Astrocyte (in vitro differentiated cells and primary cell): ENCODE results near the gene CCDC175.

Source experiments
- EZH2 ChIP-seq: IDR thresholded peaks from 2 replicates; pipeline ENCODE4 v1.6.1; 2012; ENCODE audit warnings: mild to moderate bottlenecking, low read length, inconsistent platforms; ENCODE audit not compliant: insufficient read depth
- TF ChIP-seq, protein P1 (sequence below): IDR thresholded peaks from 2 replicates; pipeline ENCODE4 v1.5.1; 2011; ENCODE audit warnings: low read depth, mild to moderate bottlenecking, inconsistent platforms, low read length, moderate library complexity; ENCODE audit not compliant: insufficient read depth

DNA sequence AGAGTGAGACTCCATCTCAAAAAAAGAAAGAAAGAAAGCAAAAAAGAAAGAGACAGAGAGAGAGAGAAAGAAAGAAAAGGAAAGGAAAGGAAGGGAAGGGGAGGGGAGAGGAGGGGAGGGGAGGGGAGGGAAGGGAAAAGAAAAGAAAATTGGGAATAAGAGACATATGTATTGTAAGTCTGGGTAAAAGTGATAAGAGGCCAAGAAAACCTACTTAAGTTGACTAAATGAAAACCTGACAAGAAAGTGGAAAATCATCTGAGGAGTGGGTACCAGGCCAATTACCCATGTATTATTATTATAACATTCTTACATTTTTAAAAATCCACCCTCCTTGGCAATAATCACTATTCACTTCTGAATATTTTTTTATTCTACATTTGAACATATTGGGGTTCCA lies 46.3 kb downstream of the CCDC175 start:
- TF ChIP-seq, protein P1, sequence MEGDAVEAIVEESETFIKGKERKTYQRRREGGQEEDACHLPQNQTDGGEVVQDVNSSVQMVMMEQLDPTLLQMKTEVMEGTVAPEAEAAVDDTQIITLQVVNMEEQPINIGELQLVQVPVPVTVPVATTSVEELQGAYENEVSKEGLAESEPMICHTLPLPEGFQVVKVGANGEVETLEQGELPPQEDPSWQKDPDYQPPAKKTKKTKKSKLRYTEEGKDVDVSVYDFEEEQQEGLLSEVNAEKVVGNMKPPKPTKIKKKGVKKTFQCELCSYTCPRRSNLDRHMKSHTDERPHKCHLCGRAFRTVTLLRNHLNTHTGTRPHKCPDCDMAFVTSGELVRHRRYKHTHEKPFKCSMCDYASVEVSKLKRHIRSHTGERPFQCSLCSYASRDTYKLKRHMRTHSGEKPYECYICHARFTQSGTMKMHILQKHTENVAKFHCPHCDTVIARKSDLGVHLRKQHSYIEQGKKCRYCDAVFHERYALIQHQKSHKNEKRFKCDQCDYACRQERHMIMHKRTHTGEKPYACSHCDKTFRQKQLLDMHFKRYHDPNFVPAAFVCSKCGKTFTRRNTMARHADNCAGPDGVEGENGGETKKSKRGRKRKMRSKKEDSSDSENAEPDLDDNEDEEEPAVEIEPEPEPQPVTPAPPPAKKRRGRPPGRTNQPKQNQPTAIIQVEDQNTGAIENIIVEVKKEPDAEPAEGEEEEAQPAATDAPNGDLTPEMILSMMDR, result no peak
- no peak for TF ChIP-seq EZH2
